Measurements from ENCODE around the gene FCN2.

Gene FCN2

DNA sequence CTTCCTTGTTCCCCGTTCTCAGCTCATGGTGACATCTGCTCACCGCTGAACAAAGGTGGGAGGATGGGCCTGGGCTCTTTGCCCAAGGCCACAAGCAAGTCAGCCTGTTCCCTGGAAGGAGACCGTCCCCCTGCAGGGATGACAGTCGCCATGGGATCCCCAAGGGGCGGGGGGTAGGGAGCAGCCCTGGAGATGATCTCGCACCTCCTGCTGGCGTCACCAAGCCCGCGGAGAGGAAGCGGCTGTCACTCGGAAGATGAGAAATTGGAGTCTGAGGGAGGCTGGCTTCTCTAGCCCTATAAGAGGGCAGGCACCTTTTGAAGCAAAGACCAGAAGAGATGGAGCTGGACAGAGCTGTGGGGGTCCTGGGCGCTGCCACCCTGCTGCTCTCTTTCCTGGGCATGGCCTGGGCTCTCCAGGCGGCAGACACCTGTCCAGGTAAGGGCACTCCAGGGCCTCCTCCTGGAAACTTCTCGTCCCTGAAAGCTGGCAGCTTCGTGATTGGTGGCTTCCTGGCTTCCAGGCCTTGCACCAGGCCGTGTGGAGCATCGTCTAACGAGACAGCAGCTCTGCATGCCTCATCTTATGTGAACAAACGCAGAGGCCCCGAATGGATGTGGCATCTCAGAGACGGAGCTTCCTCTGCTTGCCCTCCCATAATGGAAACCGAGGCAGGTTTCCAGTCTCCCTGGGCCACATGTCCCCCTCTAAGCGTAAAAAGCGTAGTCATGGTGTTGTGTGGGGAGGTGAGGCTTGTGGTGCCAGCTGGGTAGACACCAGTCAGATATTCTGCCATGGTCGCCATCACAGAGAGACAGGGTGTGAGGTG, at the start of gene FCN2:
TSS of gene FCN2 (plus strand) at position 327 of the 829 bp plus-strand sequence. CDS start at position 339, 12 bp downstream.
- no peak for DNase-seq

DNA sequence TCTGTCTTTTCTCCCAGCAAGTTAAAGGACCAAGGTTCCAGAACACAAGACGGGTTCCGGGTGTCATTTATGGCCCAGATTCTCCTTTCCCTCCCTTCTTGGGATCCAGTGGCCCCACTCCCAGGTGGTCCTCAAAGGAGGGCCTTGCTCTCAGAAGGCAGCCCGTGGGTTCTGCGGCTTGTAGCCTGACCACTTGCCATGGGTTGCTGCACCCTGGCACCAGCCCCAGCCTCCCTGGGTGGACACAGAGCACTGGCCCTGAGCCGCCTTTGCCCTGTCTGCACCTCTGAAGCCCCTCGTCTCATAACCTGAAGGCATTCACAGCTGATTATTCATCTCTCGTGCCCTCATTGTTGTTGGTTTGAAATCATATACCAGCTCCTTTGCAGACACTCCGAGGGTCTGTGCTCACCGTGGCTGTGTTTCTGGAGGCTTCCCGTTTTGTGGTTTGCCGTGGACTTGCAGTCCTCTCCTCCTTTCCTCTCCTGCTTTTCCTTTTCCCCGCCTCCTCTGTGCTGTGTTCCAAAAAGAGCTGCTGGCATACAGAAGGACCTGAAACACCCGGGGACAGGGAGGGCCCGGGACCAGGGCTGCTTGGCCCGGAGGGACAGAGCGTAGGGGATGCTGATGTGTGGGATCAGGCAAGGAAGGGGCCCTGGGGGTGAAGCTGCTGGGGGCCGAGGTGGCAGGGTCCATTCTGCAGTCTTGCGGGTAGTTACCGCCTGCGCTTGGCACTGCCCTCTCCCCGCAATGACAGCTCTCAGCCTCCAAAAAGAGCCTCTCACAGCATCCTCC, 49.5 kb upstream of the FCN2 start:
- DNase-seq: no peak

DNA sequence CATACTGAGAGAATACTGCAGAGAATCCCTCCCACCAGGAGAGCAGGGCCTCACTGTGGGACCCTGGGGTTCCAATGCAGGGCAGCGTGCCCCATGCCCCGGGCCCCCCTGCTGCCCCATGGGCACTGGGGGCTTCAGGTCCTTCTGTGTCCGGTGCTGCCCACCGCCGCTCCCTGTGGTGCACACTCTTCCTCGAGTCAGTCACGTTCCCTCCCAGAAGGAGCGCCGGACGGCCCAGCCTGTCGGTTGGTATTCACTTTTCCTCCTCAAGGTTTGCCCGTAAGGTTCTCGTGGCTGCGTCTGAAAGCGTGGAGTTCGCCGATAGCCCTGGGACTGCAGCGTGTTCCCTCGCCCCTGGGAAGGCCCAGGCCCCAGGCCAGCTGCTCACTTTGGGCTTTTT, 48.1 kb upstream of the FCN2 start:
- DNase-seq: no peak

DNA sequence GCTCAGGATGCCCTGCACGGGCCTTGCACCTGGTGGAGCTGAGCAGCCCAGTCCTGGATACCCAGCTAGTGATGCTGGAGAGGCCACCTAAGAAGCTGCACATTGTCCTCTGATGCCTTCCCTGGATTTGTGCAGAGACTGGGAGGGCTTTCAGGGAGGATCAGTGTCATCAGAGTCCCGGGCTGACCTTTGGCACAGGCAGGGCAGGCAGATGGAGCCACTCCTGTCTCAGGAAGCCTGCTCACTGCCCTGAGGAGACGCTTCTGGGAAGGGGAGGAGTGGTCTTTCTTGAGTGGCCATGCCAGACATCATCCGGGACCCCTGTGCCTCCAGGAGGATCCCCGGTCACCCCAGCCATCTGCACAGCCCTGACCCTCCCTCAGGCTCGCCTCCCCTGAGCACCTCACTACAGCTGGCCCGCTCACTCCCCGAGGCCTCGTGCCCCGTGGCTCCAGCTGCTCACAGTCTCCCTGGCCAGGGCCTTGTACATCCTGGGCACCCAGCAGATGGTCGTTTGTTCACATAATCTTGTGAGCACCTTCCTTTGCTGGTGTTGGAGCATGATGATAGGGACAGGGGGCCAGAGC, 47.2 kb upstream of the FCN2 start:
- no peak for DNase-seq

DNA sequence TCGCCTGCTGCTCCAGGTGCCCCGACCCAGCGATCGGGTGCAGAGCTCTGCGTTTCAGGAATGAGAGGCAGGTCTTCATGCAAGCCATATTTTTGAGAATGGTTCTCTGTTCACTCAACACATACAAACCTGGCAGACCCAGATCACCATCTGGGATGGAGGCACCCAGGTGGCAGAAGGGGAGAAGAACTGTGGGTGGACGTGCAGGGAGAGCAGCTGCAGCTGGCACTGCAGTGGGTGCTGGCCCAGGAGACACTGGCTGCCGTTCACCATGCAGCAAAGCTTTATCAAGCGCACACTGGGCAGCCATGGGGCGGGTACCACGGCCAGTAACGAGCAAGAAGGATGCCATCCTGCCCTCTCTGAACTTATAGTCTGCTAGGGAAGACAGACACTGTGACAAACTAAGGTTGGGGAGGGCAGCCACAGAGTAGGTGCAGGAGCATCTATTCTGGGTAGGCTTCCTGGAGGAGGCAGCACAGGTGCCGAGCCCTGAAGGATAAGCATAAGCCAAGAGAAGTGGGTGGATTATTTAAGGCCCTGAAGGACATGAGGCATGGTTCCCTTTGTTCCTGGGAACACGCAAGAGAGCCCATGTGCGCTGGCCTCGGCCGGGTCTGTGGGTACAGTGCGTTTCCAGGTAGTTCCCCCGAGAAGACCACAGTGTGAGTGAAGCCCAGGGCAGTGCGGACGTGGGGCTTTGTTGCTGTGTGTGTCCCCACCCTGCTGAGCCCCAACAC, 46.2 kb upstream of the FCN2 start:
- no peak for DNase-seq

DNA sequence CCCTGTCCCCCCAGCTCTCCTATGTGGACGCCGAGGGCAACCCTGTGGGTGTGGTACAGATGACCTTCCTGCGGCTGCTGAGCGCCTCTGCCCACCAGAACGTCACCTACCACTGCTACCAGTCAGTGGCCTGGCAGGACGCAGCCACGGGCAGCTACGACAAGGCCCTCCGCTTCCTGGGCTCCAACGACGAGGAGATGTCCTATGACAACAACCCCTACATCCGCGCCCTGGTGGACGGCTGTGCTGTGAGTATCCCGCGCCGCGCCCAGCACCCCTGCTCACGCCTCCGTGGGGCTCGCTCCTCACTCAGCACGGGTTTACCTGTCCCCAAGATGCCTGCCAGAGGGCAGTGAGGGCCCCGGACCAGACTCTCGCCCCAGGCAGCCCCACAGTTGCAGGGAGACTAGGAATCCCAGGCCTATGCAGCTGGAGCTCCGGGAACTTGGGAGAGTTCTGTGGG, 45.6 kb upstream of the FCN2 start:
- DNase-seq: no peak

DNA sequence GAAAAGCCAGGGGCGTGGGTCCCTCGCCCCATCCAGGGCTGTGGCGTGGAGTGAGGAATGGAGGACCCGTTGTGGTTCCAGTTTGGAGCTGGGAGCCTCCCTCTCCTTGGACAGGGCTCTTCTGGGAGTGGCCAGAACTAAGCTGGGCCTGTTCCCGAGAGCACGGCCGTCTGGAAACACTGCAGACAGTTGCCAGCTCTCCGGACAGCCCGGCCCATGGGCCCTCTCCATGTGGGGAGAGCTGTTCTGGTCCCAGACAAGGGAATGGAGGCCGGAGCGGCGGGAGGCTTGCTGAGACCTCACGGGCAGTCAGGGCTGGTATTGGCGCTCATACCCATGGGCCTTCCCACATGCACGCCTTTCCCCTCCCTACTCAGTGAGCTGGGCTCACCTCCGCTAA, 45.2 kb upstream of the FCN2 start:
- DNase-seq: no peak

DNA sequence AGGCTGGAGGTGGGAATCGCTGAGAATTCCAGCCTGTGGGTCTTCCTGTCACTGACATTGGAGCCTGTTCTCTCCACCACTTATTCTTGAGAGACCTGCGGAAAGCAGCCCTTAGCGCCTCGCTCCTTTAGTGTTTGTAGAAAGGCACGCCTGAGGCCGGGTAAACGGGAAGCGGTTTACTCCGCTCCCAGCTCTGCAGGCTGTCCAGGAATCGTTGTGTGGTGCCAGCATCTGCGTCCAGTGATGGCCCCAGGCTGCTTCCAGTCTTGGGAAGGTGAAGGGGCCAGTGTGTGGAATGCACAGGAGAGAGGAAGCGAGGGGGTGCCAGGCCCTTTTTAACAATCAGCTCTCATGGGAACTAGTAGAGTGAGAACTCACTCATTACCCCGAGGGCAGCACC, 44.6 kb upstream of the FCN2 start:
- DNase-seq: no peak

DNA sequence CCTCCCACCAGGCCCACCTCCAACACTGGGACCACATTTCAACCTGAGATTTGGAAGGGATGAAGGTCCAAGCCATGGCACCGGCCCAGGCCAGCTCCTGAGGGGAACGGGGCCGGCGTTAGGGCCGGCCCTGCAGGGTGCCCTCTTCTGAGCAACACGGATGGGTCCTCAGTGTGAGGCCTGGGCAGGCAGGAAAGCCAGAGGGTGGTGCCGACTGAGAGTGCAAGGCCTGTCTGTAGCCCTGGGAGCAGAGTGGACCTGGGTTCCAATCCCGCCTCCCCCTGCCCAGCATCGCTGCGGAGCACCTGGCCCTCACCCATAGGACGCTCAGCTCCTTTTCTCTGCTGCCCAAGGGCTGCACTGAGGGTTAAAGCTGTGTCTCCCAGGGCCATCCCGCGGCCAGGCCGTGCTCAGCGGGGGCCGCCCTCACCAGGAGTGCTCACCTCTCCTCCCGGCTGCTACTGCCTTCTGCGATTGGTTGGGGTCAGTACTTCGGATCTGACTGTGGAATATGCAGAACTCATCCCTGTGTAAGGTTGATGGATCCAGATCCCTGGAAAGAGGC, 44.1 kb upstream of the FCN2 start:
- no peak for DNase-seq

DNA sequence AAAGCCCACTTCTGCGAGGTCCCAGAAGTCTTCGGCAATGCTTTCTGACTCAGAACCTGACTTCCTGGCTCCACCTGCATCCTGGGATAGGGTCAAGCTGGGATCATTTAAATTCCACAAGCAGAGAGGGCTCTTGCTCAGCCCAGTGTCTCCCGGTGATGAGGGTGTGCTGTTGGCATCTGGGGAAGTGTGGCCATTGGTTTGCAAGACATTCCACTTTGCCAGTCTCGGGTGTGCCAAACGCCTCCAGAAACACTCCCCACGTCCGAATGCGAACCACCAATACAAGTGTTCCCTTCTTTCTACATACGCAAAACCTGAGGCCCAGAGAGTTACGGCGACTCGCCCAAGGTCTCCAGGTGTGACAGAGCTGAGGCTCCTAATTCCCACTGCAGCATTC, 43.1 kb upstream of the FCN2 start:
- DNase-seq: no peak

DNA sequence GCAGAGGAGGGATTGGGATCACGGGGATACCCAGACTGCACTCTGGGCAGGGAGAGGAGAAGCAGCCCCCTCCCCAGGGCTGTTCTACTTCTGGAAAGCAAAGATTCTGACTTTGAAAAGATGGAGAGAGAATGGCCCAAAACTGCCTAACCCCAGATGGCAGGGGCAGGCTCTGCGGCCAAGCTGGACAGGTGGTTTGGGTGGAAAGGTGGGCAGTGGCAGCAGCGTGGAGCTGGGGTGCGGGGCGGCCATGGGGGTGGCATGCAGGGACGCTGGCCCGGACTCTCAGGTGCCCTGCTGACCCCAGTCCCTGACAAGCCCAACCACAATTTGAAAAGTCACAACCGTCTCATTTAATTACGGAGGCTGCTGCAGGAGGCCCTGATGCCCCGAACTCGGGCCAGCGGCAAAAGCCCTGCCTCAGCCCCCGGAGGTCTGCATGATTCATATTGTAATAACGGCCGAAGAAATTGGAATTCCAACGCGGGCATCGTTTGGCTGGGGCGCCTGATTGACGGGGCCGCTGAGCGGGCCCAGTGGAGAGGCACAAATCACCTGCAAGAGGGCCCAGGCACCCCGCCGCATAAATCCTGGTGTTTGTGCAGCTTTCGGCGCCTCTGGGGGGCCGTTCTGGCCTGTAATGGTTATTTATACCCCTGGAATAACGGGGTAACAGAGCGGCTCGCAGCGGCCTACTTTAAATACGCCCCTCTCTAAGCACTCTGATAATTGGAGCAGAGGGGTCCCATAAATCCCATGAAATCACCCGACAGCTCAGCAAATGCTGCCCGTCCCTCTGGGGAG, 41.8 kb upstream of the FCN2 start:
- DNase-seq: no peak

DNA sequence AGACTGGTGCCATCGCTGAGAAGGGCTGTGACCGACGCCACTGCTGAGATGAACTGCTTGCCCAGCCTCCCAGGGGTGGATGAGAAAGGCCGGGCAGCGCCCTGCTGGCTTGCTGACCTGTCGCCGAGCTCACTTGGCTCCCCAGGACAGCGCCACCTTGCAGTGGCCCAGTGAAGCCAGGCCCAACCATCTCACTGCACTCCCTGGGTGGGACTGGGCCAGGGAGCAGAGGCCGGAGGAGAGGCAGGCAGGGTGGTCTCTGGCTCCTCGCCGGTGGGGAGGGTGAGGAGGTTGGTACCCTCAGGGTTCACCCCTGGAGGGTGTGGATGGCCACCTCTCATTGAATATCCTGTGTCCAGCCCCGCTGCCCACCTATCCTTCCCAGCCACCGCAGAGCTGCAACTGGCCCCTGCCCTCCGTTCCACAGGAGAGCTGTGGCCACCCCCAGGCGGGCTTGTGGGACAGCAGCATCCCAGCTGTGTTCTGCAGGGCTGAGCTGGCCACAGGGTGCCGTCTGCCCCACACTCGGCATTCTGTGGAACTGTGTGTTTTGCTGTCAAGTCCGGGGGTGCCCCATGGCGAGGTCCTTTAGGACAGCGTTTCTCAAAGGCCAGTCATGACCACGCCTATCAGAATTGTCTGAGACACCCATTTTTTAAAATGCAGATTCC, 41.0 kb upstream of the FCN2 start:
- no peak for DNase-seq

DNA sequence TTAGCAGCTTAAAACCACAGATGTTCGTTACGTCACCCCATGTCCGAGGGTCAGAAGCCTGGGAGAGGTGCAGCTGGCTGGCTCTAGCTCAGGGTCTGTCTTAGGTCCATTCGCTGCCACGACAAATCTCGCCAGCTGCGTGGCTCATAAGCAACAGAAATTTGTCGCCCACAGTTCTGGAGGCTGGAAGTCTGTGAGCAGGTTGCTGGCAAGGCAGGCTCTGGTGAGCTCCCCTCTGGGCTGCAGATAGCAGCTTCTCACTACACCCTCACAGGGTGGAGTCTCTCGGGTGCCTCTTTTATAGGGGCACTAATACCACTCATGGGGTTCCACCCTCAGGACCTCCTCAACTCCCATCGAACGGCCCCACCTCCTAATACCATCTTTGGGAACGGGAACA, 40.1 kb upstream of the FCN2 start:
- no peak for DNase-seq

DNA sequence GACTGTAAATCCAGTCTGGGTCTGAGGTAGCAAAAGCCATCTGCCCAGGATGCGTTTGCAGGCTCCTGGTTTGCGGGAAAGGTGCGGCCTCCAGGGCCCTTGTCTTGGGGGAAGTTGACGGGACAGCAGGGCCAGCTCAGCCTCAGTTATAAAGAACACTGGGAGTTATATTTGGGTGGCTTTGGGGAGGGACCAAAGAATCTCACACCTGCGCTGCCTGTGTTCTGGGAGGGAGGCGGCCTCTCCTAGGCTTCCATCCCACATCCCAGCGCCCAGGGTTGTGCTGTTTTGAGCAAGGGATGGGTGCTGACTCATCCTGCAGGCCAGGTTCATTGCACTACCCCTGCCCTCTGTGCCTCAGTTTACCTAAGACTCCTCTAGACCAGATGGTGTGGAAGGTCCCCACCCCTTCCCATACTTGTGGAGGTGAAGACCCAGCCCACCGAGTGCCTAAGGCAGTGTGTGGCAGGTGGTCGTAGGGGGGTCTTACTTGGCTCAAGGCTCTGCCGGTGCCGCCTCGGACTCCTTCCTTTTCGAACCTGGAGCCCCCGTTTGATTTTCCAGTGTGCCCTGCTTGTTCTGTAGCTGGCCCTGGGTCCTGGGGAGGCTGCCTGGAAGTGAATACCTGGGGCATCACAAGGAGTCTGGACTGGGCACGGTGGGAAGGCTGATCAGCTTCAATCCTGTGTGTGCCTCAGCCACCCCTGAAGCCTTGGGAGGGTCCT, 39.3 kb upstream of the FCN2 start:
- DNase-seq: no peak

DNA sequence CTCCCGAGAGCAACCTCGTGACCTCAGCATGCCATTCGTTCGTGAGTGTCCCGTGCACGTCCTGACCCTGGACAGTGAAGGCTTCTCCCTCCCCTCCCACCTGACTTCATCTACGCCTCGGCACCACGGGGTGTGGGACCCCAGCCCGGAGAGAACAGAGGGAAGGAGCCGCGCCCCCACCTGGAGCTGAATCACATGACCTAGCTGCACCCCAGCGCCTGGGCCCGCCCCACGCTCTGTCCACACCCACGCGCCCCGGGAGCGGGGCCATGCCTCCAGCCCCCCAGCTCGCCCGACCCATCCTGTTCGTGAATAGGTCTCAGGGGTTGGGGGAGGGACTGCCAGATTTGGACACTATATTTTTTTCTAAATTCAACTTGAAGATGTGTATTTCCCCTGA, 38.3 kb upstream of the FCN2 start:
- DNase-seq: no peak

DNA sequence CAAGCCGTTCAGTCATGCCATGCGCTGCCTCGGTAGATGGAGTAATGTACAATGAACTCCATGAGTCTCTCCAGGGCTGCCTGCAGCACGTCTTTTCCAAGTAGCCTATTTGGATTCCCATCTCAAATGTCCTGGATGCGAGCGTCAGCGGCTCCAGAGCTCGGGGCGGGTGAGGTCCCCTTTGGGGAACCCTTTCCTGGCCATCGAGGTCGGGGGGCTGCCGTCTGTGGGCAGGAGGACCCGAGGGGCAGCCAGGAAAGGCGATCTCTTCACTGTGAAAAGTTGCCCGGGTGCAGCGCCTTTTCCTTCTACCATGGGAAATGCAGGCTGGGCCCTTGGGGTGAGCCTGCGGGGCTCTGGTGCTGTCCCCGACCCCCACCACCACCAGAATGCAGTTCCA, 36.9 kb upstream of the FCN2 start:
- no peak for DNase-seq

DNA sequence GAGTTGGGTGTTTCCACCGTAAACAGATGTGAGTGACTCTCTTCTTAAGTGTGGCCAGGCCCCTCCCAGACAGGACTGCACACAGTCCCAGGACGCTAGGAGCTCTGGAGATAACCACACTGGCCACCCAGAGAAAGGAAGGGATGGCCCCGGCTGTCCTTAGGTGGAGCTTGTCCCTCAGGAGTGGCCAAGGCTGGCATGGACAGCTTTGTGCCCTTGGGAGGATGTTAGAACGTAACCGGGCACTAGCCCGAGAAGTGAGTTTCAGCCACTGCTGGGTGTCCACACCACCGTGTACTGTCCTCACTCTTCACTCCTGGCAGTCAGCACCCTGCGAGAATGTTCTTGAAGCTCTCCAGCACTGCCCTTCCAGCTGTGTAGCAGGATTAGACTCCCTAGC, 35.8 kb upstream of the FCN2 start:
- DNase-seq: no peak

DNA sequence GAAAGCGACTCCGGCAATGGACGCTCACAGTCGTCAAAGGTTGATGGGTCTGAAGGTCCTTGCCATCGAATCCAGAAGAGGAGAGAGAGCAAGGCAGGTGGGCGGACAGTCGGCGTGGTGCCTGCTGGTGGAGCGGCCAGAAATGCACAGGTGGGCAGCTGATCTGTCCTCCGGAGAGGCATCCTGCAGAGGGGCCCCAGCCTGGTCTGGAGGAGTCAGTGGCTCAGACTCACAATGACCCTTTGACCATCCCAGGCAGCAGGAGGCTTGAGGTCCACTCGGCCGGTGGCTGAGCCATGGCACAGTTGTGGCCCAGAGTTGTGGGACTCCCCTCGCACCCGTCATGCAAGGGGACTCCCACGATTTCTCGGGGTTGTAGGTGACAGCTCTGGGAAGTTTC, 34.4 kb upstream of the FCN2 start:
- no peak for DNase-seq

DNA sequence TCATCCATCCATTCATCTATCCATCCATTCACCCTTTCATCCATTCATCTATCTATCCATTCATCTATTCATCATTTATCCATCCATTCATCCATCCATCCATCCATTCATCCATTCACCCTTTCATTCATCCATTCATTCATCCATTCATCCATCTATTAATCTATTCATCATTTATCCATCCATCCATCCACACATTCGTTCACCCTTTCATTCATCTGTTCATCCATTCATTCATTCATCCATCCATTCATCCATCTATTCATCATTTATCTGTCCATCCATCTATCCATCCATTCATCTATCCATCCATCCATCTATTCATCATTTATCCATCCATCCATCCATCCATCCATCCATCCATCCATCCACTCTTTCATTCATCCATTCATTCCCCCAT, 33.9 kb upstream of the FCN2 start:
- DNase-seq: no peak

DNA sequence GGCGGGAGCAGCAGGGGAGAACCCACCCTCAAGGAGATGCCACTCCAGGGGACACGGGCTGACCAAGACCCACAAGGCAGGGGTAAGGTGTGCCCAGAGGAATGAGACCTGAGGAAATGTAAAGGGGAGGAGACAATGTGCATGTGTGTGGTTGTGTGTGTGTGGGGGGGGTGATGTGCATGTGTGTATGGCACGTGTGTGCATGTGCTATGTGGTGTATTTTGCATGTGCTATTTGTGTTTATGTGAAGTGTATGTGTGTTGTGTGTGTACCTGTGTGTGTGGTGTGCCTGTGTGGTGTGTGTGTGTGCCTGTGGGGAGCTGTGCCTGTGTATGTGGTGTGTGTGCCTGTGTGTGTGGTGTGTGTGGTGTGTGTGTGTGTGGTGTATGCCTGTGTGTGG, 33.5 kb upstream of the FCN2 start:
- no peak for DNase-seq
